SK-N-SH treated with all-trans-retinoic acid at 6 μM for 48 hours (cell line): ENCODE measurements around the gene AP5Z1.
A peak's percentile ranks its signal among the peaks of the same experiment; 100 is the strongest.

Experiments
- ATAC-seq: fragments of 200-7000 bp; cut with Tn5 transposase; 3 replicates; pipeline ENCODE4 v1.9.1; 2020; ENCODE audit warnings: mild to moderate bottlenecking, moderate library complexity
- ARNTL ChIP-seq: fragments of 450-650 bp; formaldehyde crosslinking; IDR thresholded peaks from 2 replicates; pipeline ENCODE4 v1.5.0; 2020; ENCODE audit warnings: low read depth, mild to moderate bottlenecking, moderate library complexity, borderline replicate concordance
- BACH2 ChIP-seq: fragments of 250-450 bp; sonication (Bioruptor Pico); IDR thresholded peaks from 2 replicates; pipeline ENCODE4 v1.9.0; 2021; ENCODE audit warnings: mild to moderate bottlenecking, borderline replicate concordance
- CSDC2 ChIP-seq: fragments of 250-450 bp; sonication (Bioruptor Pico); IDR thresholded peaks from 2 replicates; pipeline ENCODE4 v1.5.0; 2020; ENCODE audit warnings: mild to moderate bottlenecking, moderate library complexity
- ESRRG ChIP-seq: fragments of 250-450 bp; sonication (Bioruptor Pico); IDR thresholded peaks from 2 replicates; pipeline ENCODE4 v1.6.1; 2021; ENCODE audit warnings: mild to moderate bottlenecking
- GLIS3 ChIP-seq: fragments of 250-450 bp; sonication (Bioruptor Pico); IDR thresholded peaks from 2 replicates; pipeline ENCODE4 v1.5.0; 2020; ENCODE audit warnings: mild to moderate bottlenecking, moderate library complexity
- ISL1 ChIP-seq: fragments of 250-450 bp; sonication (Bioruptor Pico); IDR thresholded peaks from 2 replicates; pipeline ENCODE4 v2.1.2; 2022; ENCODE audit warnings: mild to moderate bottlenecking, moderate library complexity
- OSR1 ChIP-seq: fragments of 250-450 bp; sonication (Bioruptor Pico); IDR thresholded peaks from 2 replicates; pipeline ENCODE4 v1.8.0; 2022; ENCODE audit warnings: moderate library complexity, mild to moderate bottlenecking, inconsistent platforms
- PATZ1 ChIP-seq: fragments of 250-450 bp; sonication (Bioruptor Pico); IDR thresholded peaks from 2 replicates; pipeline ENCODE4 v1.8.0; 2020; ENCODE audit warnings: mild to moderate bottlenecking, moderate library complexity, borderline replicate concordance
- POU6F1 ChIP-seq: fragments of 250-450 bp; sonication (Bioruptor Pico); IDR thresholded peaks from 2 replicates; pipeline ENCODE4 v1.8.0; 2021; ENCODE audit warnings: low read depth, mild to moderate bottlenecking, moderate library complexity, borderline replicate concordance
- PPARA ChIP-seq: fragments of 250-450 bp; sonication (Bioruptor Pico); IDR thresholded peaks from 2 replicates; pipeline ENCODE4 v1.5.0; 2020; ENCODE audit warnings: mild to moderate bottlenecking, borderline replicate concordance
- SNAI2 ChIP-seq: fragments of 250-450 bp; sonication (Bioruptor Pico); IDR thresholded peaks from 2 replicates; pipeline ENCODE4 v1.5.0; 2020; ENCODE audit warnings: mild to moderate bottlenecking, moderate library complexity
- TCF4 ChIP-seq: fragments of 250-450 bp; sonication (Bioruptor Pico); IDR thresholded peaks from 2 replicates; pipeline ENCODE4 v1.8.0; 2021; ENCODE audit warnings: mild to moderate bottlenecking, moderate library complexity, borderline replicate concordance
- TOX ChIP-seq: fragments of 250-450 bp; sonication (Bioruptor Pico); IDR thresholded peaks from 2 replicates; pipeline ENCODE4 v1.8.0; 2021; ENCODE audit warnings: mild to moderate bottlenecking, moderate library complexity, borderline replicate concordance
- ZC3H10 ChIP-seq: fragments of 250-450 bp; sonication (Bioruptor Pico); IDR thresholded peaks from 2 replicates; pipeline ENCODE4 v1.5.1; 2021; ENCODE audit warnings: mild to moderate bottlenecking, moderate library complexity
- ZFP30 ChIP-seq: fragments of 450-650 bp; formaldehyde crosslinking; IDR thresholded peaks from 2 replicates; pipeline ENCODE4 v1.5.0; 2022; ENCODE audit warnings: mild to moderate bottlenecking, moderate library complexity
- ZNF565 ChIP-seq: fragments of 450-650 bp; formaldehyde crosslinking; conservative IDR thresholded peaks from 2 replicates; pipeline ENCODE4 v1.5.0; 2020; ENCODE audit warnings: low read depth, mild to moderate bottlenecking, moderate library complexity
- ZNF70 ChIP-seq: fragments of 450-650 bp; formaldehyde crosslinking; IDR thresholded peaks from 2 replicates; pipeline ENCODE4 v1.5.0; 2020; ENCODE audit warnings: mild to moderate bottlenecking, moderate library complexity
- ZNF8 ChIP-seq: fragments of 450-650 bp; formaldehyde crosslinking; IDR thresholded peaks from 2 replicates; pipeline ENCODE4 v1.5.0; 2020; ENCODE audit warnings: mild to moderate bottlenecking, moderate library complexity
- TF ChIP-seq, protein P1 (sequence below): fragments of 250-450 bp; sonication (Bioruptor Pico); IDR thresholded peaks from 2 replicates; pipeline ENCODE4 v1.5.1; 2020; ENCODE audit warnings: low read depth, mild to moderate bottlenecking, moderate library complexity
- TF ChIP-seq, protein P2 (sequence below): fragments of 250-450 bp; sonication (Bioruptor Pico); IDR thresholded peaks from 2 replicates; pipeline ENCODE4 v1.5.1; 2021; ENCODE audit warnings: mild to moderate bottlenecking, moderate library complexity

AP5Z1 gene

GRCh38 chr7:4775250-4775847 lies at the start of gene AP5Z1:
Gene AP5Z1 (plus strand): TSS chr7:4775623. CDS start chr7:4775716, 93 bp downstream.
- peak; percentile 96 for ATAC-seq

GRCh38 chr7:4725850-4726450 lies 49.5 kb upstream of the AP5Z1 start:
- ATAC-seq, result no peak
- TF ChIP-seq ZNF70 (CRISPR knock-in tag) (no peak), PATZ1 (no peak), SNAI2 (CRISPR knock-in tag) (no peak), ARNTL (no peak), ZNF8 (no peak), ZFP30 (CRISPR knock-in tag) (no peak), BACH2 (CRISPR knock-in tag) (no peak), ISL1 (CRISPR knock-in tag) (no peak), POU6F1 (CRISPR knock-in tag) (no peak), PPARA (CRISPR knock-in tag) (no peak)
- TF ChIP-seq, protein P1, sequence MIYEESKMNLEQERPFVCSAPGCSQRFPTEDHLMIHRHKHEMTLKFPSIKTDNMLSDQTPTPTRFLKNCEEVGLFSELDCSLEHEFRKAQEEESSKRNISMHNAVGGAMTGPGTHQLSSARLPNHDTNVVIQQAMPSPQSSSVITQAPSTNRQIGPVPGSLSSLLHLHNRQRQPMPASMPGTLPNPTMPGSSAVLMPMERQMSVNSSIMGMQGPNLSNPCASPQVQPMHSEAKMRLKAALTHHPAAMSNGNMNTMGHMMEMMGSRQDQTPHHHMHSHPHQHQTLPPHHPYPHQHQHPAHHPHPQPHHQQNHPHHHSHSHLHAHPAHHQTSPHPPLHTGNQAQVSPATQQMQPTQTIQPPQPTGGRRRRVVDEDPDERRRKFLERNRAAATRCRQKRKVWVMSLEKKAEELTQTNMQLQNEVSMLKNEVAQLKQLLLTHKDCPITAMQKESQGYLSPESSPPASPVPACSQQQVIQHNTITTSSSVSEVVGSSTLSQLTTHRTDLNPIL, result no peak

More at GRCh38 chr7:4775250-4775847, at the start of gene AP5Z1:
- TF ChIP-seq BACH2 (CRISPR knock-in tag), result no peak
- TF ChIP-seq CSDC2 (CRISPR knock-in tag), result 0 out of 2 replicates have a peak, but pooled peaks have one; percentile 60
- peak; percentile 67; the same call in 1 of the 2 replicates for TF ChIP-seq ARNTL
- 0 out of 2 replicates have a peak, but pooled peaks have one; percentile 49 for TF ChIP-seq GLIS3 (CRISPR knock-in tag)
- TF ChIP-seq ZNF70 (CRISPR knock-in tag), result no peak
- TF ChIP-seq, protein P1, result no peak
- TF ChIP-seq, all 23 proteins: peak for 3

DNA sequence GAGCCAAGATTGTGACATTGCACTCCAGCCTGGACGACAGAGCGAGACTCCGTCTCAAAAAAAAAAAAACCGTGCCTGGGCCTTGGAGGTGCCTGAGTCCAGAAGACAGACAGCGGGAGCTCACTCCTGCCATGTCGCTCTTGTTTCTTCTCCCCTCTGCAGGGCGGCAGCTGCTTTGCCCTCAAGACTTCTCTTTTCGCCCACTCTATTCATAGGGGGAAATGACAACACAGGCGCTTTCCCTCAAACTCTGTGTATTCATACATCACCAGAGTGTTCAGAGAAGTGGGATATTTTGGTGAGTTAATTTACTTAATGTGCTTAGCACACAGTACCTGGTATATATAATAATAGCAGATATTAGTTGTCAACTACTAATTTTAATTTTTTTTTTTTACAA lies 48.9 kb upstream of the AP5Z1 start:
- ATAC-seq, result no peak
- TF ChIP-seq SNAI2 (CRISPR knock-in tag) (no peak), POU6F1 (CRISPR knock-in tag) (no peak), ARNTL (no peak), ZNF565 (CRISPR knock-in tag) (no peak), ZC3H10 (CRISPR knock-in tag) (no peak), PATZ1 (no peak), TCF4 (CRISPR knock-in tag) (no peak), TOX (CRISPR knock-in tag) (no peak), ZFP30 (CRISPR knock-in tag) (no peak), ESRRG (CRISPR knock-in tag) (no peak), OSR1 (CRISPR knock-in tag) (no peak)
- TF ChIP-seq, protein P2, sequence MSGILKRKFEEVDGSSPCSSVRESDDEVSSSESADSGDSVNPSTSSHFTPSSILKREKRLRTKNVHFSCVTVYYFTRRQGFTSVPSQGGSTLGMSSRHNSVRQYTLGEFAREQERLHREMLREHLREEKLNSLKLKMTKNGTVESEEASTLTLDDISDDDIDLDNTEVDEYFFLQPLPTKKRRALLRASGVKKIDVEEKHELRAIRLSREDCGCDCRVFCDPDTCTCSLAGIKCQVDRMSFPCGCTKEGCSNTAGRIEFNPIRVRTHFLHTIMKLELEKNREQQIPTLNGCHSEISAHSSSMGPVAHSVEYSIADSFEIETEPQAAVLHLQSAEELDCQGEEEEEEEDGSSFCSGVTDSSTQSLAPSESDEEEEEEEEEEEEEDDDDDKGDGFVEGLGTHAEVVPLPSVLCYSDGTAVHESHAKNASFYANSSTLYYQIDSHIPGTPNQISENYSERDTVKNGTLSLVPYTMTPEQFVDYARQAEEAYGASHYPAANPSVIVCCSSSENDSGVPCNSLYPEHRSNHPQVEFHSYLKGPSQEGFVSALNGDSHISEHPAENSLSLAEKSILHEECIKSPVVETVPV (CRISPR knock-in tag), result no peak
- TF ChIP-seq, protein P1, result no peak
